Ishikawa (cell line): ENCODE results near the gene RALA.

Experiments
- CEBPB ChIP-seq: IDR thresholded peaks from 2 replicates; pipeline ENCODE4 v1.6.1; 2012
- CREB1 ChIP-seq: IDR thresholded peaks from 2 replicates; pipeline ENCODE4 v1.6.1; 2012; ENCODE audit warnings: low read depth
- EGR1 ChIP-seq: IDR thresholded peaks from 2 replicates; pipeline ENCODE4 v1.6.1; 2012
- EP300 ChIP-seq: IDR thresholded peaks from 2 replicates; pipeline ENCODE4 v1.6.1; 2012; ENCODE audit warnings: borderline replicate concordance
- FOXM1 ChIP-seq: IDR thresholded peaks from 2 replicates; pipeline ENCODE4 v1.6.1; 2012; ENCODE audit warnings: low read depth, borderline replicate concordance
- NFIC ChIP-seq: IDR thresholded peaks from 2 replicates; pipeline ENCODE4 v1.6.1; 2012
- RAD21 ChIP-seq: IDR thresholded peaks from 2 replicates; pipeline ENCODE4 v1.6.1; 2012; ENCODE audit warnings: low read depth
- TAF1 ChIP-seq: IDR thresholded peaks from 2 replicates; pipeline ENCODE4 v1.6.1; 2012; ENCODE audit warnings: low read depth, mild to moderate bottlenecking
- TCF12 ChIP-seq: IDR thresholded peaks from 2 replicates; pipeline ENCODE4 v1.6.1; 2012; ENCODE audit warnings: low read depth
- TEAD4 ChIP-seq: IDR thresholded peaks from 2 replicates; pipeline ENCODE4 v1.6.1; 2012
- YY1 ChIP-seq: IDR thresholded peaks from 2 replicates; pipeline ENCODE4 v1.6.1; 2012; ENCODE audit warnings: low read depth
- ZBTB7A ChIP-seq: IDR thresholded peaks from 2 replicates; pipeline ENCODE4 v1.6.1; 2012; ENCODE audit warnings: low read depth
- TF ChIP-seq, protein P1 (sequence below): IDR thresholded peaks from 2 replicates; pipeline ENCODE4 v1.6.1; 2012
- TF ChIP-seq, protein P2 (sequence below): IDR thresholded peaks from 2 replicates; pipeline ENCODE4 v1.6.1; 2012
- TF ChIP-seq, protein P3 (sequence below): IDR thresholded peaks from 2 replicates; pipeline ENCODE4 v1.6.1; 2012; ENCODE audit warnings: low read depth, mild to moderate bottlenecking

RALA gene

DNA sequence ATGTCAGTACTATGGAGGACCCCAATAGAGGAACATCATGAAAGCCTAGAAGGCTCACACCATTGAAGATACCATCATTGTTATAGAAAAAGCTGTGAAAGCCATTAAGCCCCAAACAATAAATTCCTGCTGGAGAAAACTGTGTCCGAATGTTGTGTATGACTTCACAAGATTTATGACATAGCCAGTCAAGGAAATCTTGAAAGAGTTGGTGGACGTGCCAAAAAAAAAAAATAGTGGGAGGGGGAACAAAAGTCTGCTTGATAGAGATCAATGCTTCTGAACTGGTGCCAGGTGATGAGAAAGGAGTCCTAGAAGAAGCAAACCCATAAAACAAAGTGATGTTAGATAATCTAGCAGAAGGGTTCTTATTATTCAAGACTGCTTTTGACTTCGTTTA is 41.2 kb downstream of the RALA start:
- TF ChIP-seq EGR1 (no peak), FOXM1 (no peak)

GRCh38 chr7:39666562-39666961 is 43.2 kb downstream of the RALA start:
- TF ChIP-seq, protein P1, sequence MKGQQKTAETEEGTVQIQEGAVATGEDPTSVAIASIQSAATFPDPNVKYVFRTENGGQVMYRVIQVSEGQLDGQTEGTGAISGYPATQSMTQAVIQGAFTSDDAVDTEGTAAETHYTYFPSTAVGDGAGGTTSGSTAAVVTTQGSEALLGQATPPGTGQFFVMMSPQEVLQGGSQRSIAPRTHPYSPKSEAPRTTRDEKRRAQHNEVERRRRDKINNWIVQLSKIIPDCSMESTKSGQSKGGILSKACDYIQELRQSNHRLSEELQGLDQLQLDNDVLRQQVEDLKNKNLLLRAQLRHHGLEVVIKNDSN, result no peak
- TF ChIP-seq, protein P2, sequence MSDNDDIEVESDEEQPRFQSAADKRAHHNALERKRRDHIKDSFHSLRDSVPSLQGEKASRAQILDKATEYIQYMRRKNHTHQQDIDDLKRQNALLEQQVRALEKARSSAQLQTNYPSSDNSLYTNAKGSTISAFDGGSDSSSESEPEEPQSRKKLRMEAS, result no peak
- TF ChIP-seq EP300 (no peak), ZBTB7A (no peak), CEBPB (no peak), NFIC (no peak), TEAD4 (no peak), YY1 (no peak), CREB1 (no peak), EGR1 (no peak)
- TF ChIP-seq, protein P3, sequence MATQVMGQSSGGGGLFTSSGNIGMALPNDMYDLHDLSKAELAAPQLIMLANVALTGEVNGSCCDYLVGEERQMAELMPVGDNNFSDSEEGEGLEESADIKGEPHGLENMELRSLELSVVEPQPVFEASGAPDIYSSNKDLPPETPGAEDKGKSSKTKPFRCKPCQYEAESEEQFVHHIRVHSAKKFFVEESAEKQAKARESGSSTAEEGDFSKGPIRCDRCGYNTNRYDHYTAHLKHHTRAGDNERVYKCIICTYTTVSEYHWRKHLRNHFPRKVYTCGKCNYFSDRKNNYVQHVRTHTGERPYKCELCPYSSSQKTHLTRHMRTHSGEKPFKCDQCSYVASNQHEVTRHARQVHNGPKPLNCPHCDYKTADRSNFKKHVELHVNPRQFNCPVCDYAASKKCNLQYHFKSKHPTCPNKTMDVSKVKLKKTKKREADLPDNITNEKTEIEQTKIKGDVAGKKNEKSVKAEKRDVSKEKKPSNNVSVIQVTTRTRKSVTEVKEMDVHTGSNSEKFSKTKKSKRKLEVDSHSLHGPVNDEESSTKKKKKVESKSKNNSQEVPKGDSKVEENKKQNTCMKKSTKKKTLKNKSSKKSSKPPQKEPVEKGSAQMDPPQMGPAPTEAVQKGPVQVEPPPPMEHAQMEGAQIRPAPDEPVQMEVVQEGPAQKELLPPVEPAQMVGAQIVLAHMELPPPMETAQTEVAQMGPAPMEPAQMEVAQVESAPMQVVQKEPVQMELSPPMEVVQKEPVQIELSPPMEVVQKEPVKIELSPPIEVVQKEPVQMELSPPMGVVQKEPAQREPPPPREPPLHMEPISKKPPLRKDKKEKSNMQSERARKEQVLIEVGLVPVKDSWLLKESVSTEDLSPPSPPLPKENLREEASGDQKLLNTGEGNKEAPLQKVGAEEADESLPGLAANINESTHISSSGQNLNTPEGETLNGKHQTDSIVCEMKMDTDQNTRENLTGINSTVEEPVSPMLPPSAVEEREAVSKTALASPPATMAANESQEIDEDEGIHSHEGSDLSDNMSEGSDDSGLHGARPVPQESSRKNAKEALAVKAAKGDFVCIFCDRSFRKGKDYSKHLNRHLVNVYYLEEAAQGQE, result no peak

GRCh38 chr7:39667341-39667923 is 44.1 kb downstream of the RALA start:
- TF ChIP-seq CEBPB (no peak), TCF12 (no peak), YY1 (no peak), CREB1 (no peak), ZBTB7A (no peak), EGR1 (no peak), EP300 (no peak), FOXM1 (no peak), TAF1 (no peak)
- TF ChIP-seq, protein P2, result no peak
- TF ChIP-seq, protein P3, result no peak
- TF ChIP-seq, protein P1, result no peak

DNA sequence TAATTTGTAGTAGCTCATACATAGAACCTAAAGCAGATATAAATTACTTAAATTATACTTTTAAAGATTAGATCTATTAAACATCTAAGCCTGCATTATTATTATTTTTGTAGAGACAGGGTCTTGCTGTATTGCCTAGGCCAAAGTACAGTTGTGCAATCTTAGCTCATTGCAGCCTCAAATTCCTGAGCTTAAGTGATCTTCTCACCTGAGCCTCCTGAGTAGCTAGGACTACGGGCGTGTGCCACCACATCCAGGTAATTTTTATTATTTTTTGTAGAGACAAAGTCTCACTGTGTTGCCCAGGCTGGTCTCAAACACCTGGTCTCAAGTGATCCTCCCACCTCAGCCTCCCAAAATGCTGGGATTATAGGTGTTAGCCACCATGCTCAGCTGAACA is 46.7 kb downstream of the RALA start:
- TF ChIP-seq ZBTB7A (no peak), CEBPB (peak; percentile 25; the same call in 1 of the 2 replicates)

- no peak for TF ChIP-seq FOXM1
- TF ChIP-seq, protein P2, result no peak
- no peak for TF ChIP-seq RAD21
- no peak for TF ChIP-seq NFIC
- TF ChIP-seq, protein P3, result no peak
- no peak for TF ChIP-seq CEBPB
- no peak for TF ChIP-seq EGR1
- TF ChIP-seq CREB1, result no peak
- TF ChIP-seq TAF1, result no peak
Observed at GRCh38 chr7:39670934-39671333, 47.6 kb downstream of the RALA start.
